ES-I3 (cell line): ENCODE measurements around the gene PRKCSH.
A peak's percentile ranks its signal among the peaks of the same experiment; 100 is the strongest.

Experiments used
- H3K36me3 ChIP-seq: 2 replicates; pipeline ENCODE4 v1.6.1; 2013; ENCODE audit warnings: mild to moderate bottlenecking, low read length, control low read depth, moderate library complexity; ENCODE audit not compliant: insufficient read depth
- H3K4me1 ChIP-seq: 2 replicates; pipeline ENCODE4 v1.6.1; 2013; ENCODE audit warnings: mild to moderate bottlenecking, control low read depth, low read length; ENCODE audit not compliant: insufficient read depth
- H3K9ac ChIP-seq: 2 replicates; pipeline ENCODE4 v1.6.1; 2013; ENCODE audit warnings: low read depth, mild to moderate bottlenecking, low read length, moderate library complexity
- H3K9me3 ChIP-seq: 2 replicates; pipeline ENCODE4 v1.6.1; 2013; ENCODE audit warnings: mild to moderate bottlenecking, low read length, moderate library complexity; ENCODE audit not compliant: control insufficient read depth, insufficient read depth

Gene PRKCSH

DNA sequence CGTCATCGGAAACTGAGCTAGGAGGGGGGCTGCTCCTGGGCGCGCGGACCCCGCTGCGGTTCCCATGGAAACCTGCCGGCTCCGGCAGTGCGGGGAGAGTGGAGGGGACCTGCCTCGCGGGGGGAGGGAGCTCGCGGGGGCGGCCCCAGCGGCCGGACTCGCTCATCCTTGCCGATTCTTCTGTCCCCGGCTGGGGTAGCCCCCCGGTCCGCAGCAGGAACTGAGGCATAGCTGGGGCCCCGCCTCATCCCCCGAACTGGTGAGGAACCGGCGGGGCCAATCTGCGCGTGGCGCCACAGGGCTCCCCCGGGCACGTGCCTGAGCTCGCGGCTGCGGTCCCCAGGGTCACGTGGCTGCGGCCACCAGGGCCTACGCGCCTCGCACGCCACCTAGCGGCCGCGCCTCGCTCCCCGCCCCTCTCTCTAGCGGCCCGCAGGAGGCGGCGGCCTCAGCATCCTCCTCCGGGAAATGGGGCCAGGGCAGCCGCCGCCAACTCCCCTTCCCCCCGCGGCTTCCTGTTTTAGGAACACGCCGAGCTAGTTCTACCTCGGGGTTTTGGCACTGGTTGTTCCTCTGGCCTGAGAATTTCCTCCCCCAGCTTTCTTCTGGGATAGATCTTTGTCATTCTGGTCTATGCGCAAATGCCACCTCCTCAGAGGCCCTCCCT is 47.1 kb downstream of the PRKCSH start:
- peak overlapping the region; percentile 36; the same call in 1 of the 2 replicates for H3K9ac ChIP-seq
- H3K4me1 ChIP-seq, result peaks cover 3% of the 10 kb centered on the region; the same call in 1 of the 2 replicates
- H3K9me3 ChIP-seq, result no peaks in the 10 kb centered on the region
- no peaks in the 10 kb centered on the region for H3K36me3 ChIP-seq

- H3K4me1 ChIP-seq, result peaks cover 3% of the 10 kb centered on the region; the same call in 1 of the 2 replicates
- no peak overlapping the region for H3K9ac ChIP-seq
- H3K36me3 ChIP-seq, result no peaks in the 10 kb centered on the region
- H3K9me3 ChIP-seq, result no peaks in the 10 kb centered on the region
Measured at GRCh38 chr19:11483366-11484111, 48.1 kb downstream of the PRKCSH start.

GRCh38 chr19:11485245-11485837 is 49.9 kb downstream of the PRKCSH start:
- Histone ChIP-seq H3K4me1 (no peaks in the 10 kb centered on the region), H3K9me3 (no peaks in the 10 kb centered on the region), H3K9ac (no peak overlapping the region), H3K36me3 (no peaks in the 10 kb centered on the region)

- no peak overlapping the region for H3K9ac ChIP-seq
- no peaks in the 10 kb centered on the region for H3K36me3 ChIP-seq
- H3K9me3 ChIP-seq, result no peaks in the 10 kb centered on the region
- H3K4me1 ChIP-seq, result no peaks in the 10 kb centered on the region
Measured at GRCh38 chr19:11486661-11487503, 51.4 kb downstream of the PRKCSH start.

GRCh38 chr19:11489378-11489777 is 53.9 kb downstream of the PRKCSH start:
- Histone ChIP-seq H3K9ac (no peak overlapping the region), H3K36me3 (no peaks in the 10 kb centered on the region), H3K9me3 (no peaks in the 10 kb centered on the region), H3K4me1 (no peaks in the 10 kb centered on the region)

GRCh38 chr19:11494634-11495285 is 59.3 kb downstream of the PRKCSH start:
- H3K9me3 ChIP-seq, result no peaks in the 10 kb centered on the region
- no peak overlapping the region for H3K9ac ChIP-seq
- H3K36me3 ChIP-seq, result no peaks in the 10 kb centered on the region
- no peaks in the 10 kb centered on the region for H3K4me1 ChIP-seq

DNA sequence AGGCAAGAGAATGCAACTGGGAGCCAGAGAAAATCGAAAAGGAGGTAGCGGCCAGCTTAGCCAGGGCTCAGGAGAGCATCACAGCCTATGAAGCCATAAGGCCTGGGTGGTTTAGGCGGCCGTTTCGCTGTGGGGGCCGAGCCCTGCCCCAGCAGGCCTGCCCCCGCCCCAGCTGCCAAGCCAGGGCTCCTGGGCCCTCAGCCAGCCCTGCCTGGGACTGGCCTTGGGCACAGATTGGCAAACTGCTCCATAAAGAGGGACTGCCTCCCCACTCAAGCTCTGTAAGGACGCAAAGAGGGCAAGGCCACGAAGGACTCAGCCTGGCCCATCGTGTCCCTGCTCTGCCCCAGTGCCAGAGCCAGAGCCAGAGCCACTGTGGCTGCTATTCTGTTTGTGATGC is 60.0 kb downstream of the PRKCSH start:
- Histone ChIP-seq H3K36me3 (no peaks in the 10 kb centered on the region), H3K9me3 (no peaks in the 10 kb centered on the region), H3K9ac (no peak overlapping the region), H3K4me1 (no peaks in the 10 kb centered on the region)

DNA sequence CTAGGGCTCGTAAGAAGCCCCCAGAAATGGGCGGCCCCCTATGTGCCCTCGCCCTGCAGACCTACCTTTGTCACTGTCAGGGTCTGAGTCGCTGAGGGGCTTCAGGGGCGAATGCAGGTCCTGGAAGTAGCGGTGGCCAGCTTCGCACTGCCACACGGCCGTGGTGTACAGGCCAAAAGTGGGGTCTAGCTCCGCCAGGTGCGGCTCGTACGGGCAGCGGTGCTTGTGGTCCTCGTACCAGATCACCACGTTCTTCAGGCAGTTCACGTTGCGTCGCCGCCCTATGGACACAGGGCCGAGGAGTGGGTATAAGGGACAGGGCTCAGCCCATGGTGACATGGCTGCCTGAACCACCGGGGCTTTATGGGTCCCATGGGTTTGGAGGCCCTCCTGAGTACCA is 60.5 kb downstream of the PRKCSH start:
- H3K9ac ChIP-seq, result no peak overlapping the region

DNA sequence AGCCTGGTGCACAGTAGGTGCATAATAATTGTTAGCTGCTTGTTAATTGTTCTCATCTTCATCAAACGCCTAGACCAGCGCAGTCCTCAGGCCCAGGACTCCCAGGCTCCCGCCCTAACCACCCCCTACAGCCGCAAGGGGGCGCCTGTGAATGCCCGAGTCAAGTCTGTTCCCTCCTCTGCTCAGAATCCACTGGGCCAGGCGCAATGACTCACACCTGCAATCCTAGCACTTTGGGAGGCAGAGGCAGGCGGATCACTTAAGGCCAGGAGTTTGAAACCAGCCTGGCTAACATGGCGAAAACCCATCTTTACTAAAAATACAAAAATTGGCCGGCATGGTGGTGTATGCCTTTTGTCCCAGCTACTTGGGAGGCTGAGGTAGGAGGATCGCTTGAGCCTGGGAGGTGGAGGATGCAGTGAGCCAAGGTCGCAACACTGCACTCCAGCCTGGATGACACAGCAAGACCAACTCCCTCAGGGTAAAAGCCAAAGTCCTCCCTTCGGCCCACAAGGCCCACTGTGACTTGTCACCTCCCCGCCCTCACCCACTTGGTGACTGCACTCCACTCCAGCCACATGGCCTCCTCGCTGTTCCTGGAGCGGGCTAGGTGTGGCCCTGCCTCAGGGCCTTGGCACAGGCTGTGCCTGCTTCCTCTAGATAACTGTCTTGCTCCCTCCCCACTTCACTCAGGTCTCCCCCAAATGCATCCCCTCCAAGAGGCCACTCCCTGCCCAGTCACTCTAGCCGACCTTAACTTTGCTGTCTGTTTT is 61.1 kb downstream of the PRKCSH start:
- Histone ChIP-seq H3K9me3 (no peaks in the 10 kb centered on the region), H3K9ac (no peak overlapping the region), H3K36me3 (no peaks in the 10 kb centered on the region), H3K4me1 (no peaks in the 10 kb centered on the region)

More for the DNA sequence above, 60.5 kb downstream of the PRKCSH start:
- H3K4me1 ChIP-seq, result no peaks in the 10 kb centered on the region
- H3K9me3 ChIP-seq, result no peaks in the 10 kb centered on the region
- no peaks in the 10 kb centered on the region for H3K36me3 ChIP-seq

GRCh38 chr19:11499220-11499726 is 63.8 kb downstream of the PRKCSH start:
- H3K4me1 ChIP-seq, result no peaks in the 10 kb centered on the region
- no peaks in the 10 kb centered on the region for H3K36me3 ChIP-seq
- H3K9ac ChIP-seq, result no peak overlapping the region
- H3K9me3 ChIP-seq, result no peaks in the 10 kb centered on the region

- Histone ChIP-seq H3K36me3 (no peaks in the 10 kb centered on the region), H3K9ac (no peak overlapping the region), H3K9me3 (no peaks in the 10 kb centered on the region), H3K4me1 (no peaks in the 10 kb centered on the region)
Measured at GRCh38 chr19:11499890-11500420, 64.5 kb downstream of the PRKCSH start.
